H9 (cell line): ENCODE measurements around the gene RHOB. TPM values are rescaled to one million over a fixed set of nuclear protein-coding genes. Genes with fewer than 3 reads are reported as not detected.

Experiments used
- DNase-seq: peaks from one replicate; pipeline ENCODE4 v3.0.0-alpha.2; 2017
- H2AFZ ChIP-seq: one replicate; pipeline ENCODE4 v1.6.1; 2013; ENCODE audit warnings: mild to moderate bottlenecking, low read length, control low read depth, moderate library complexity
- H2AK5ac ChIP-seq: 2 replicates; pipeline ENCODE4 v1.6.1; 2013; ENCODE audit warnings: low read length, control low read depth, mixed read lengths; ENCODE audit not compliant: insufficient read length
- H2BK120ac ChIP-seq: one replicate; pipeline ENCODE4 v1.6.1; 2013; ENCODE audit warnings: low read depth, mild to moderate bottlenecking, low read length, control low read depth, inconsistent platforms; ENCODE audit not compliant: poor library complexity, severe bottlenecking
- H2BK12ac ChIP-seq: 2 replicates; pipeline ENCODE4 v1.6.1; 2013; ENCODE audit warnings: low read length, control low read depth, mixed read lengths, low read depth; ENCODE audit not compliant: insufficient read length
- H2BK15ac ChIP-seq: 2 replicates; pipeline ENCODE4 v1.6.1; 2013; ENCODE audit warnings: low read depth, low read length, control low read depth
- H2BK20ac ChIP-seq: one replicate; pipeline ENCODE4 v1.6.1; 2013; ENCODE audit warnings: low read depth, mild to moderate bottlenecking, low read length, control low read depth, inconsistent platforms; ENCODE audit not compliant: poor library complexity, severe bottlenecking
- H2BK5ac ChIP-seq: 2 replicates; pipeline ENCODE4 v1.6.1; 2013; ENCODE audit warnings: low read length, control low read depth, mixed read lengths; ENCODE audit not compliant: insufficient read length
- H3K14ac ChIP-seq: 2 replicates; pipeline ENCODE4 v1.6.1; 2013; ENCODE audit warnings: low read length, control low read depth; ENCODE audit not compliant: insufficient read depth
- H3K18ac ChIP-seq: 2 replicates; pipeline ENCODE4 v1.6.1; 2013; ENCODE audit warnings: low read depth, mild to moderate bottlenecking, mixed read lengths, low read length, control low read depth; ENCODE audit not compliant: insufficient read length
- H3K23ac ChIP-seq: 2 replicates; pipeline ENCODE4 v1.6.1; 2013; ENCODE audit warnings: low read length, control low read depth, mixed read lengths, low read depth; ENCODE audit not compliant: insufficient read length
- H3K23me2 ChIP-seq: 2 replicates; pipeline ENCODE4 v1.6.1; 2013; ENCODE audit warnings: low read depth, mild to moderate bottlenecking, mixed read lengths, low read length, control low read depth; ENCODE audit not compliant: insufficient read length, poor library complexity, severe bottlenecking
- H3K27ac ChIP-seq: 2 replicates; pipeline ENCODE4 v1.5.1; 2013; ENCODE audit warnings: low read length, control low read depth, mixed read lengths, low read depth; ENCODE audit not compliant: insufficient read length
- H3K27me3 ChIP-seq: 2 replicates; pipeline ENCODE4 v1.6.1; 2013; ENCODE audit warnings: low read length, control low read depth, inconsistent platforms; ENCODE audit not compliant: insufficient read depth
- H3K4ac ChIP-seq: 2 replicates; pipeline ENCODE4 v1.6.1; 2013; ENCODE audit warnings: low read depth, mild to moderate bottlenecking, control low read depth, inconsistent platforms, low read length, moderate library complexity
- H3K4me1 ChIP-seq: 2 replicates; pipeline ENCODE4 v1.6.1; 2013; ENCODE audit warnings: low read length, control low read depth, inconsistent platforms; ENCODE audit not compliant: insufficient read depth
- H3K4me2 ChIP-seq: 2 replicates; pipeline ENCODE4 v1.6.1; 2013; ENCODE audit warnings: low read length, control low read depth, mixed read lengths; ENCODE audit not compliant: insufficient read length, insufficient read depth
- H3K56ac ChIP-seq: 2 replicates; pipeline ENCODE4 v1.6.1; 2013; ENCODE audit warnings: low read depth, mild to moderate bottlenecking, mixed read lengths, low read length, control low read depth; ENCODE audit not compliant: insufficient read length
- H3K79me1 ChIP-seq: 2 replicates; pipeline ENCODE4 v1.6.1; 2013; ENCODE audit warnings: low read depth, mild to moderate bottlenecking, moderate library complexity, low read length, control low read depth, inconsistent platforms; ENCODE audit not compliant: insufficient read depth, poor library complexity, severe bottlenecking
- H3K79me2 ChIP-seq: 2 replicates; pipeline ENCODE4 v1.6.1; 2013; ENCODE audit warnings: low read length, control low read depth, inconsistent platforms; ENCODE audit not compliant: insufficient read depth
- H3K9ac ChIP-seq: 2 replicates; pipeline ENCODE4 v1.6.1; 2013; ENCODE audit warnings: low read length, control low read depth, mixed read lengths; ENCODE audit not compliant: insufficient read length; ENCODE audit errors: extremely low read depth
- H3K9me3 ChIP-seq: one replicate; pipeline ENCODE4 v1.6.1; 2013; ENCODE audit warnings: low read depth, low read length, inconsistent platforms; ENCODE audit not compliant: control insufficient read depth
- H3T11ph ChIP-seq: one replicate; pipeline ENCODE4 v1.6.1; 2013; ENCODE audit warnings: mild to moderate bottlenecking, low read length, control low read depth, inconsistent platforms
- H4K20me1 ChIP-seq: one replicate; pipeline ENCODE4 v1.6.1; 2013; ENCODE audit not compliant: control insufficient read depth, insufficient read length, insufficient read depth
- H4K5ac ChIP-seq: 2 replicates; pipeline ENCODE4 v1.6.1; 2013; ENCODE audit warnings: low read depth, mild to moderate bottlenecking, mixed read lengths, low read length, control low read depth; ENCODE audit not compliant: insufficient read length
- H4K8ac ChIP-seq: replicated peaks from 2 replicates; pipeline ENCODE4 v1.6.1; 2013; ENCODE audit warnings: low read length, control low read depth, mixed read lengths, low read depth; ENCODE audit not compliant: insufficient read length
- H4K91ac ChIP-seq: 2 replicates; pipeline ENCODE4 v1.6.1; 2013; ENCODE audit warnings: low read depth, mild to moderate bottlenecking, moderate library complexity, mixed read lengths, low read length, control low read depth; ENCODE audit not compliant: insufficient read length
- H3K27ac Mint-ChIP-seq, 3 experiments: 2 replicates in 2 of 3; 3 replicates in 1 of 3; pipeline ENCODE4 v1.8.0; 2020 to 2021; ENCODE audit warnings: mixed read lengths in 3 of 3, mild to moderate bottlenecking in 1 of 3, moderate library complexity in 1 of 3
- H3K27me3 Mint-ChIP-seq: 2 replicates; pipeline ENCODE4 v1.8.0; 2021; ENCODE audit warnings: low read depth, mild to moderate bottlenecking, moderate library complexity, mixed read lengths
- H3K36me3 Mint-ChIP-seq, 3 experiments: 2 replicates in 2 of 3; 3 replicates in 1 of 3; pipeline ENCODE4 v1.8.0; 2020 to 2021; ENCODE audit warnings: low read depth in 3 of 3, mixed read lengths in 3 of 3; ENCODE audit not compliant: insufficient read depth in 1 of 3
- H3K4me1 Mint-ChIP-seq, 2 experiments: 2 replicates each; pipeline ENCODE4 v1.8.0; 2020; ENCODE audit warnings: mixed read lengths in 2 of 2
- H3K4me3 Mint-ChIP-seq, 2 experiments: 2 replicates in 1 of 2; 3 replicates in 1 of 2; pipeline ENCODE4 v1.8.0; 2020 to 2021; ENCODE audit warnings: mild to moderate bottlenecking in 2 of 2, mixed read lengths in 2 of 2, moderate library complexity in 1 of 2
- H3K9me3 Mint-ChIP-seq, 2 experiments: 2 replicates in 1 of 2; 3 replicates in 1 of 2; pipeline ENCODE4 v1.8.0; 2020; ENCODE audit warnings: mild to moderate bottlenecking in 2 of 2, mixed read lengths in 2 of 2, moderate library complexity in 1 of 2
- WGBS: extraction: QIAGEN DNeasy Blood & Tissue Kit; methylation state at CpG from one replicate; pipeline ENCODE4 v1.1.7; 2013; ENCODE audit warnings: missing lambda C conversion rate, low lambda C conversion rate, mixed read lengths; ENCODE audit not compliant: insufficient read length; ENCODE audit errors: extremely low coverage; 5-methylcytosine and 5-hydroxymethylcytosine counted together
- total RNA-seq: library from RNA; stranded (reverse); gene quantifications from 2 replicates; pipeline ENCODE4 v1.2.1, GENCODE V29; 2021
- TF ChIP-seq, protein P1 (sequence below): fragments of 200-600 bp; sonication (generic); conservative IDR thresholded peaks from 3 replicates; pipeline ENCODE4 v1.8.0; 2021; ENCODE audit warnings: antibody characterized with exemption, mild to moderate bottlenecking

RHOB gene
- total RNA-seq, 1 experiment from 2014 or later: 10.3 TPM

DNA sequence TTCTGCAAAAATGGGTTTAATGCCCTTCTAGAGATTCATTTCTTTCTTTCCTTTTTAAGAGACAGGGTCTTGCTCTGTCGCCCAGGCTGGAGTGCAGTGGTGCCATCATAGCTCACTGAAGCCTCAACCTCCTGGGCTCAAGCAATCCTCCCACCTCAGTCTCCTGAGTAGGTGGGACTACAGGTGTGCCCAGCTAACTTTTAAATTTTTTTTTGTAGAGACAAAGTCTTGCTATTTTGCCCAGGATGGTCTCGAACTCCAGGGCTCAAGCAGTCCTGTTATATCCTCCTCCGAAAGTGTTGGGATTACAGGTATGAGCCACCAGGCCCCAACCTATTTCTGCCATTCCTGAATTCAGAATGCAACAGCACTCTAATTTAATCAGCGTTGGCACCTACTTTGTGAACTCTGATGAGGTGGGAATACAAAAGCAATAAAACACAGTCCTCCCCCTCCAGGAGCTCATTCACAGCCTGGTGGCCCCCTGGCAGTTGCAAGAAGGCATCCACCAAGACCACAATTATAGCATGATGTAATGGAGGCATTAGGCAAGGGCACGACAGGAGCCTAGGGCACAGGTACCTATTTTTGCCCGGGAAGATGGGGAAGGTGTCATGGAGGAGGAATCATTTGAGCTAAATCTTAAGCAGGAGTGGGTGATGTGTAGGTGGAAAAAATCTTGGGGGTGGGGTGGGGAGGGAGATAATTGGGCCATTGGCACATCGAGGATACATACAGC, 5.1 kb downstream of the RHOB start:
- no peak overlapping the region for H3K27ac Mint-ChIP-seq
- Histone ChIP-seq H4K20me1 (no peaks in the 10 kb centered on the region), H3K9me3 (no peaks in the 10 kb centered on the region), H2BK120ac (no peak overlapping the region), H3K18ac (no peak overlapping the region), H2BK20ac (no peak overlapping the region), H3K79me1 (no peaks in the 10 kb centered on the region), H3K14ac (no peak overlapping the region), H3K27ac (no peak overlapping the region), H3K4me2 (no peak overlapping the region), H3K4me1 (no peaks in the 10 kb centered on the region), H3T11ph (no peak overlapping the region), H3K56ac (no peak overlapping the region), H2BK5ac (no peak overlapping the region), H3K9ac (no peak overlapping the region), H3K23ac (no peak overlapping the region), H3K27me3 (peaks cover 13% of the 10 kb centered on the region; the same call in 1 of the 2 replicates), H2AFZ (no peak overlapping the region), H2BK15ac (no peak overlapping the region), H4K8ac (no peak overlapping the region), H3K79me2 (no peaks in the 10 kb centered on the region), H4K5ac (no peak overlapping the region), H3K4ac (no peak overlapping the region), H2BK12ac (no peak overlapping the region), H3K23me2 (peaks cover 9% of the 10 kb centered on the region), H4K91ac (no peak overlapping the region), H2AK5ac (no peak overlapping the region)
- H3K9me3 Mint-ChIP-seq: no peaks in the 10 kb centered on the region
- no peaks in the 10 kb centered on the region for H3K36me3 Mint-ChIP-seq
- TF ChIP-seq, protein P1, sequence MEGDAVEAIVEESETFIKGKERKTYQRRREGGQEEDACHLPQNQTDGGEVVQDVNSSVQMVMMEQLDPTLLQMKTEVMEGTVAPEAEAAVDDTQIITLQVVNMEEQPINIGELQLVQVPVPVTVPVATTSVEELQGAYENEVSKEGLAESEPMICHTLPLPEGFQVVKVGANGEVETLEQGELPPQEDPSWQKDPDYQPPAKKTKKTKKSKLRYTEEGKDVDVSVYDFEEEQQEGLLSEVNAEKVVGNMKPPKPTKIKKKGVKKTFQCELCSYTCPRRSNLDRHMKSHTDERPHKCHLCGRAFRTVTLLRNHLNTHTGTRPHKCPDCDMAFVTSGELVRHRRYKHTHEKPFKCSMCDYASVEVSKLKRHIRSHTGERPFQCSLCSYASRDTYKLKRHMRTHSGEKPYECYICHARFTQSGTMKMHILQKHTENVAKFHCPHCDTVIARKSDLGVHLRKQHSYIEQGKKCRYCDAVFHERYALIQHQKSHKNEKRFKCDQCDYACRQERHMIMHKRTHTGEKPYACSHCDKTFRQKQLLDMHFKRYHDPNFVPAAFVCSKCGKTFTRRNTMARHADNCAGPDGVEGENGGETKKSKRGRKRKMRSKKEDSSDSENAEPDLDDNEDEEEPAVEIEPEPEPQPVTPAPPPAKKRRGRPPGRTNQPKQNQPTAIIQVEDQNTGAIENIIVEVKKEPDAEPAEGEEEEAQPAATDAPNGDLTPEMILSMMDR: no peak
- no peak overlapping the region for H3K4me3 Mint-ChIP-seq
- peaks cover 29 to 30% of the 10 kb centered on the region in 2 experiments for H3K4me1 Mint-ChIP-seq
- peaks cover 88% of the 10 kb centered on the region for H3K27me3 Mint-ChIP-seq
- no CpG with 5 or more reads among the region's 7 CpGs for WGBS
- DNase-seq: no peak
